Stimulated activated CD8-positive, alpha-beta memory T cell treated with anti-CD3 and anti-CD28 coated beads, Interleukin-15, amount 100 ng/mL, for 1 hour (primary cell): ENCODE results near the gene PRPSAP1.
"Not testable (repeated sequence)": the region's sequence is repeated elsewhere in the genome, so short reads cannot be mapped to it uniquely, and the experiment has no call there.

ENCODE experiments used
- DNase-seq: peaks from one replicate; pipeline ENCODE4 v3.0.0-alpha.2; 2020; ENCODE audit warnings: low read depth

Gene PRPSAP1

DNA sequence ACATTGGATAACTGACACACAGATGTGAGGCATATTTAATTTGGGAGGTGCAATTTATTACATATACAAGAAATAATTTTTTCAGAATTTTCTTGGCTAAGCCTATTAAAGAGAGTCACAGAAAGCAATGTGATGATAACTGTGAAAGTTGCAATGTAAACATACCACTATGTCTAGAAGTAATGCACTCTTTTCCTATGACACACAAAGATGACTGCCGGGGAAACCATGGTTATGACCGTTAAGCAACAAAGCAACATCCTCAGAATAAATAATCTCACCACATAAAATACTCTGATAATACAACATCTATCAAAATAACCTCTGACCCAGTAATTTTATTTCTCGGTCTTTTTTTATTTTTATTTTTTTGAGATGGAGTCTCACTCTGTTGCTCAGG, 35.1 kb downstream of the PRPSAP1 start:
- DNase-seq = no peak

DNA sequence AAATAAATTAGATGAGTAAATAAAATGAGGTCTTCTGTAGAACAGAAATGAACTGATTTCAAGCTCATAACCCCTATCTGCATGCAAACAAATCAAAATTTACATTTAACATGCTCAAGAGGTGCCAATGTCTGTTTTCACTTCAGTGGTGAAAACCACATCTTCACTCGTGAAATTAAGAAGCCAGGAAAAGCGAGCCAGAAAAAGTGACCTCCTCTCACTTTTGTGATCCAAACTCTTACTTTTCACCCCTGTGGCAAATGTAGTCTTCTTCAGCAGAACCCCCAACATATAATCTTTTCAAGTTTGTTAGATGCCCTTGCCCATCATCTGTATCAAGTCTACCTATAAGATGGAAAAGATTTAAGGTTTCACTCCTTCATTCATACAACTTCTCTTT, 36.2 kb downstream of the PRPSAP1 start:
- DNase-seq = no peak

DNA sequence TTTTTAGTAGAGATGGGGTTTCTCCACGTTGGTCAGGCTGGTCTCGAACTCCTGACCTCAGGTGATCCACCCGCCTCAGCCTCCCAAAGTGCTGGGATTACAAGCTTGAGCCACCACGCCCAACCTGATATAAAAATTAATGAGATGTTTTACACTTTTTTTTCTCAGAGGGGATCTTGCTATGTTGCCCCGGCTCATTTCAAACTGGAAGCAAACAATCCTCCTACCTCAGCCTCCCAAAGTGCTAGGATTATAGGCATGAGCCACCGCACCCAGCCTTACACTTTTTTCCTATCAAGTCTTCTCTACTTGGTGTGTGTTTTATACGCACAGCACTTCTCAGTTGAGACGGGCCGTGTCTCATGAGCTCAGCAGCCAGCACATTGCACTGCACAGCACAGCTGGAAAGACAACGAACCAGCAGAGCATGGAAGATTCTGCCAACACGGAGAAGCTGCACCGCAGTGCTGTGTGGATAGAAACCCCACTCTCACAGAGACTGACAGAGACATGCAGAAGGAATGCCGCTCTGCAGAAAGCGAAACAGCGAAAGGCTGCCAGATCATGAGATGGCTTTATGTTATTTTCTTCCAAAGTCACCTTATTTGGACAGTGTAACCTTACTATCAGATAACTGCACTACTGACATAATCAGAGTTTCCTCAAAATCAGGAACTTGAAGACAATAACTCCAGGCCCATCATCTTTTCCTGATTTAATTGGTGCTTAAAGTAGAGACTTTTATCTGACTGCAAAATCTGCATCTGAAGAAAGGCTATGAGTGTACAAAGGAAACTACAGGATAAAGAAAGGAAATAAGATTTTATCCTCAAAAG, 39.1 kb downstream of the PRPSAP1 start:
- DNase-seq = no peak

DNA sequence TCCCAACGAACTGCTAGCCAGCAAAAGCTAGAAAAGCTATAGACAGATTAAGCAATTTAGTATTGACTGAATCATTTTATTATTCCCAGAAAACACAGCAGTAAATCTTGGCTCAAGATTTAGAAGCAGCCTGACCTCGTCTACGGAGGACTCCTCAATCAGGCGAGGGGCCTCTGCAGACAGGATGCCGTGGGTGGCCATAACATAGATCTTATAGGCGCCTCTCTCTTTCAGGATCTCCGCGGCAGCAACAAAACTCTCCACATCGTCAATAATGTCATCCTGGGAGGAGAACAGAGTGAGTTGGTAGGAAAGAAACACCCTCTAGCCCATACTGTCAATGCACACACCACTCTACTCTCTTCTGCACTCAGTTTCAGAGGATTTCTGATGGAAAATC, 41.0 kb downstream of the PRPSAP1 start:
- DNase-seq = no peak

DNA sequence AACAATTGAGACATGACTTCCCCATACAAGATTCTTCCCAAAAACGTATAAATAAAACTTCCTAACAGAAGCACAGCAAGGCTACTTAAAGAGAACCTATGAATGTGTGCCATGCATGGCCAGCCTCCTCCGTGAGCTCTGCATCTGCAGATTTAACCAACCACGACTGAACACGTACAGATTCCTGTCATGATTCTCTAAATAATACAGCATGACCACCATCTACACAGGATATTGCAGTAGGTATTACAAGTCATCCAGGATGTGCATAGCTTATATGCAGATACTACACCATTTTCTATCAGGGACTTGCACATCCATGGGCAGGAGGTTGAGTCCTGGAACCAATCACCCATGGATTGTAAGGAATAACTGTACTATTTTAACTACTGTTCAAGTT, 44.3 kb downstream of the PRPSAP1 start:
- DNase-seq = no peak

DNA sequence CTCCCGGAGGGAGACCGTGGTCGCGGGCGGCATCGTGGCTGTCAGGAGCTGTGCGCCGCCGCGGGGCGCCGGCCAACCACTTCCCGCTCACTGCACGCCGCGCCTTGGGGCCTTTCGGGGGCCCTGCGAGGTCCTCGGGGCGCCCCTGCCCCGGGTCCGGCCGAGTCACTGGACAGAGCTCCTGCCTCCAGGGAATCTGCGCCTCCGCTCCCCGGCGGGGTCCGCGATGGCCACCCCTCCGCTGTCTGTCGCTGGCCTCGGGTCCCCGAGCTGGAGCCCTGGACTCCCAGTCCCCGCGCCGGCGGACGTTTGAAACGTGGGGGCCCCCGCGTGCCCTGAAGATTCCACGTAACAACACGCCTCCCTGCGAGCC, 45.8 kb downstream of the PRPSAP1 start, which contains the start of gene QRICH2:
QRICH2 (minus strand) TSS at position 311 of the 373 bp plus-strand sequence; CDS start at position 33, 278 bp downstream.
- no peak for DNase-seq

DNA sequence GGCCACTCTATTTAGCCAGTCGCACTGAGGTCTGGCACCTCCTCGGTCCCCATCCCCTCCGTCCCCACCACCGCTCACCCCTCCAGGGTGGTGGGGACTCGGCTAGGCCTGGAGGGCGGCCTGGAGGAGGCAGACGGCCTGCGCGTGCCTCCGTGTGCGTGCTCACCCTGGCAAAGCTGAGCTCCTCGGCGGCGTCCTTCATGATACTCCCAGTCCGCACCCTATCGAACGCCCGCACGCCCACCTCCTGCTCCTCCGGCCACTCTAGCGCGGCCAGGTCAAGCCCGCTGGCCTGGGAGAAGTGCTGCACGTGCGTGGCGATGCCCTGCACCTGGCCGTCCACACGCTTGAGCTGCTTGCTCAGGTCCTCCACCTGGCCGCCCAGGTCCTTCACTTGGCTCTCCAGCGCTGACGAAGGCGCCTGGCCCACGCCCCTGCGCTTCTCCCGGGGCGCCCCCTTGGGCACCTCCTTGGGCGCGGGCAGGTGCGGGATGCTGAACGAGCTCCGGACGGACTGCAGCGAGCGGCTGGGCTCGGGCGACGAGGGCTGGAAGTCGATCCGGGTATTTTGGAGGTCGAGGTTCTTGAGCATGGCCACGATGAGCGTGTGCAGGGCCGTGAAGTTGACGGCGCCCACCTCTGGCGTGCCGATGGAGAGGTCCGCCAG, 46.3 kb downstream of the PRPSAP1 start:
- DNase-seq = no peak

DNA sequence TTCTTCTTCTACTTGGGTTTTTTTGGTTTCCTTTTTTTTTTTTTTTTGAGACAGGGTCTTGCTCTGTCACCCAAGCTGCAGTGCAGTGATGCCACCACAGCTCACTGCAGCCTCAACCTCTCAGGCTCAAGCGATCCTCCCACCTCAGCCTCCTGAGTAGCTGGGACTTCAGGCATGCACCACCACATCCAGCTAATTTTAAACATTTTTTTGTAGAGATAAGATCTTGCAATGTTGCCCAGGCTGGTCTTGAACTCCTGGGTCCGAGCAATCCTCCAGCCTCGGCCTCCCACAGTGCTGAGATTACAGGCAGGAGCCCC, 48.6 kb downstream of the PRPSAP1 start:
- not testable (repeated sequence) for DNase-seq

DNA sequence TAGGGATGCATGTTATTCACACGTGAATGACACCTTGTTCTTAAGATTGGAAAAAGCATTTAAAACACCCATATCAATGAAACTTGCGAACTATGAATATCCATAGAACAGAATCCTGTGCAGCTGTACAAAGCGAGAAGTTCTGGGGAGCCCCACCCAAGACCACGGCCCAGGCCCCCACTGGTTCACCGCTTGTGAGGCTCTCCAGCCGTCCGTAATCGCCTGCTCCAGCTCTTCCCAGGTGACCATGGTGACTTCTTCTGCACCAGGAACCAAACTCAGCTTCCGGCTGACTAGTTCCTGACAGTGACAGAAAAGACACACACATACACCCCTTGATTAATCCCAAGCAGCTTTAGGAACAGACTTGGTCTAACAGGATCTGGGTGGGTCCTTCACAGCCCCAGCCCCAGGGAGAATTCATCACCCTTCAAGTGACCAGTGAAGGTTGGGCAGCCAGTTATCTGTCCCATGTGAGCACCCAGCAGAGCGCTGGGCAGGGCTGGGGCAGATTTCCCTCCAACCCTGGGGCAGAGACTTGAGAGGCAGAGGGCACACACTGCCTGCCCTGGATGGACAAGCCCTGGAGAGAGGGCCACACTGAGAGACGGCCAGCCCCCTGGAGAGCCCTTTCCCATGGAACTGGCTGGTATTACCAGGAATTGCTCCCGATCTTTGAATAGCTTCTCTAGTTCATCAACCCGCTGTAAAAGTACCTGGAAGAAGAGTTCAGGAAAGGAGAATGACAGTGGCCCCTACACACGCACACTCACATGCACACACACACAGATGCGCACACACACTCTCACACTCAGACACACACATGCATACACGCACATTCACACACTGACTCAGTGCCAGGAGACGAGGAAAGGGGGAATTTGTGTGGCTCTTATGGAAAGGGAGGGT, 49.2 kb downstream of the PRPSAP1 start:
- DNase-seq = no peak

DNA sequence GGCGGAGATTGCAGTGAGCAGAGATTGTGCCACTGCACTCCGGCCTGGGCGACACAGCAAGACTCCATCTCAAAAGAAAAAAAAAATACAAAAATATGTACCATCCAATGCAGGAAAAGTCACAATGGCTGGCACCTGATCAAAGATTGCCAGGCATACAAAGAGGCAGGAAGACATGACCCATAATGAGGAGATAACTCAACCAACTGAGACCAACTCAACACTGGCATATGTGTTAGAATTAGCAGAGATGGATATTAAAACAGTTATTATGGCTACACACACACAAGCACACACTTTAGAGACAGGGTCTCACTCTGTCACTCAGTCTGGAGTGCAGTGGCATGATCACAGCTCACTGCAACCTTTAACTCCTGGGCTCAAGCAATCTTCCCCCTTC, 56.3 kb downstream of the PRPSAP1 start:
- no peak for DNase-seq

DNA sequence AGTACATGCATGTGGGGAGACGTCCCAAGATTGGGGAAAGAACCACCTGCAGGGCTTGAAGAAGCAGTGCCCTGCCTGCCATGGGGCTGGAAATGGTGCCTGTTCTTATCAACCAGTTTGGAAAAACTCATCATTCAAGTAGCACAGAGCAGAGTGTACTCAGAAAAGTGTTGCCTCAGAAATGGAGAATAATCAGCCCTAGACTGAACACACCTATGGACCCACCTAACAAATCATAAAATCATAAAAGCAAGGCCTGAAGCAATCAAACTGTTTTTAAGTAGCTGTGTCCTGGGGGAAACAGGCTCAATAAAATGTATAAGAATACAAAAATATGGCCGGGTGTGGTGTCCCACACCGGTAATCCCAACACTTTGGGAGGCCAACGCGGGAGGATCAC, 56.8 kb downstream of the PRPSAP1 start:
- DNase-seq = no peak

DNA sequence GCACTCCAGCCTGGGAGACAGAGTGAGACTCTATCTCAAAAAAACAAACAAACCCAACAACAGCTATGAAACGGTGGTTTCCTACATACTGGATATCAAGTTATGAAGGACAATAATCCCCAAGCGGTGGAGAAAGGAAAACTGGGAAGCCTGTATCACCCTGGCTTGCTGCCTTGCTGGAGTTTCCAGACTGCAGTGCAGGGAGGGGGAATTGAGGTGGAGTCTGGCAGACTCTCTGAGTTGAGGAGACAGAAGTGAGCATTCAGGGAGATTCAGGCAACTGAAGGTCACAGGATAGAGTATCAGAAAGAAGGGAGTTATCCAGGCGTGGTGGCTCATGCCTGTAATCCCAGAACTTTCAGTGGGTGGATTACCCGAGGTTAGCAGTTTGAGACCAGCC, 57.5 kb downstream of the PRPSAP1 start:
- no peak for DNase-seq

DNA sequence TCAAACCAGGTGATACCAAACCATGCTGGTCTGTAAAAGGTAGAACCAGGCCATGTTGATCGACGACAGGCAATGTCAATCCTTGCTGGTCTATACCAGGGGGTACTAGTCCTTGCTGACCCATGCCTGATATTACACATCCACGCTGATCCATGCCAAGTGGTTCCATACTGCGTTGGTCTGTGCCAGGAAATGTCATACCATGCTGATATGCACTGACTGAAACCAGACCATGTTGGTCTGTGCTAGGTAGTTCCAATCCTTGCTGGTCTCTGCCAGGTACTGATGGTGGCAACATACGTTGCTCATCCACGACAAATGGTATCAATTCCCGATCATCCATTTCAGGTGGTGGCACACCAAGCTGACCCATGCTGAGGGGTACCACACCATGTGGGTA, 60.6 kb downstream of the PRPSAP1 start:
- no peak for DNase-seq

DNA sequence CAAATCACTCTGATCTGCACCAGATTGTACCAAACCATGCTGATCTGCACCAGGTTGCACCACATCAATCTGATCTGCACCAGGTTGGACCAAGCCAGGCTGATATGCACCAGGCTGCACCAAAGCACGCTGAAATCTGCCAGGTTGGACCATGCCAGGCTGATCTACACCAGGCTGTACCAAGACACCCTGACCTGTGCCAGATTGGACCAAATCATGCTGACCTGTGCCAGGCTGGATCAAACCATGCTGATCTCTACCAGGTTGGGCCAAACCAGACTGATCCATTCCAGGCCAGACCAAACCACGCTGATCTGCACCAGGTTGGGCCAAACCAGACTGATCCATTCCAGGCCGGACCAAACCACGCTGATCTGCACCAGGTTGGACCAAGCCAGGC, 61.1 kb downstream of the PRPSAP1 start:
- DNase-seq = no peak

DNA sequence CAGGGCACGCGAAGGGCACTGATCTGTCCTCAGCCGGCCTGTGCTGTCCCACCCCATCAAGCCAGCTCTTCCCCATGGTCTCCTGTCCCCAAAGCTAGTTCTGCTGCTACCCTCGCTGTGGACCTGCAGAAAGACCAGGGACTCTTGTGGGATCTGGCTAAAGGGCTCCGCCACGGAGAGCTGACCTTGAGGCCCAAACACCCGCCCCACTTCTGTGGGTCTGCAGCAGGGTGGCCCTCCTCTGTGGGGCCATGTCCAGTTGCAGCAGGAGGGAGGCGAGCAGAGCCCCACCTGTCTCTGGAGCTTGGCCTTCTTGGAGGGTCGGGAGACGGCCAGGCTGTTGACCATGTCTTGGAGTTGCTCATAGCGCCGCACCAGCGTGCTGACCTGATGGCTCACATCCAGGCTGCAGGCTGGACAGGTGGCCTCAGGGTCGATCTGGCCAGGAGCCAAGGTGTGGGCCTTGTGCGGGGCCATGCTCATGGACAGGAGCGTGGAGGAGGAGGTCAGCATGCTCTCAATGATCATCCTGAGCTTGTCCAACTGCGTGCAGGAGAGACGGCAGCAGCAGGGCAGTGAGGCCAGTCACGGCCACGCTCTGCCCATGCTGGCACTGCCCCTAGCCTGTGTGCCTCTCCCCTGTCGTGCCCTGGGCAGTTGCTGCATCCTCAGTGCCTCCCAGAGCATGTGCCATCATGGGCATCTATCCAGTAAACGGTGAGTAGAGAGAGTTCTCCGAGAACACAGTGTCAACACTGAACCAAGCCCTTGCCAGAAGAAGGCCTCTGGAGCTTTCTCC, 71.9 kb downstream of the PRPSAP1 start:
- no peak for DNase-seq

DNA sequence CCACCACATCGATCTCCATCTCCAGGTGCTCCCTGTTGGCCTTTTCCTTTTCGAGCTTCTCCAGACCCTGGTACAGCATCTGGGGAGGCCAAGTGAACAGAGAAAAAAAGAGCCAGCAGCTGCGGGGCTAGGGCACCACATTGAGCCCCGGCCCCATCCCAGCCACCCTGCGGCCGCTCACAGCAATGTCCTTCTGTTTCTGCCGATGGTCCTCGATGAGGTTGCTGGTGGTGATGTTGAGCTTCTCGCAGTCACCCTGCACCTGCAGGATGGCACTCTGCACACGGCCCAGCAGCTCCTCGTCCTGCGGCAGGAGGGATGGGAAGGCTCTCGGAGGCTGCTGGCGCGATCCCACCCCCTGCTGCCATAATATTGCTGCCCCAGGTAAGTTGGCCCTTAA, 73.1 kb downstream of the PRPSAP1 start:
- DNase-seq = no peak

DNA sequence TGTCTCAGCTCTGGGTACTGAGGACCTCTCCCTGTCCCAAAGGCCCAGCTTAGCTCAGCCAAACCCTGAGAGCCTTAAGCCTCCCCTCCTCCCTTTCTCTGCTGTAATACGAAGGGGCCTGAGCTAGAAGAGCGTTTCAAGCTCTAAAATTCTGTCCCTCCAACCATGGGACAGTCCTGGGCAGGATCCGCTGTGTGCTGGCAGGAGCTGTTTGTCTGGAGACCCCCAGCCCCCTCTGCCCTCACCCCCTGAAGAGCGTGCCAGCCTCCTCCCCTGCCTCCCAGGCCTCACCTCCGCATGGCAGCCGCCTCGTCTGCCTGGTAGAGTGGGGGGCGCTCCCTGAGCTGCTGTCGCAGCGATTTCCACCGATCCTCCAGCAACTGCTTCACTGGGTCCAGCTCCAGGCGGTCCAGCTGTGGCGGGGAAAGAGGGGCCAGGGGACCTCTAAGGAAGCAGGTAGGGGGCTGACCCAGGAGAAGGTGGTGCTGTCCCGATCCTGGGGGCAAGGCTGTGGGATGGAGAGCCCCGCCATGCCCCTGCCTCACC, 73.9 kb downstream of the PRPSAP1 start:
- DNase-seq = no peak

DNA sequence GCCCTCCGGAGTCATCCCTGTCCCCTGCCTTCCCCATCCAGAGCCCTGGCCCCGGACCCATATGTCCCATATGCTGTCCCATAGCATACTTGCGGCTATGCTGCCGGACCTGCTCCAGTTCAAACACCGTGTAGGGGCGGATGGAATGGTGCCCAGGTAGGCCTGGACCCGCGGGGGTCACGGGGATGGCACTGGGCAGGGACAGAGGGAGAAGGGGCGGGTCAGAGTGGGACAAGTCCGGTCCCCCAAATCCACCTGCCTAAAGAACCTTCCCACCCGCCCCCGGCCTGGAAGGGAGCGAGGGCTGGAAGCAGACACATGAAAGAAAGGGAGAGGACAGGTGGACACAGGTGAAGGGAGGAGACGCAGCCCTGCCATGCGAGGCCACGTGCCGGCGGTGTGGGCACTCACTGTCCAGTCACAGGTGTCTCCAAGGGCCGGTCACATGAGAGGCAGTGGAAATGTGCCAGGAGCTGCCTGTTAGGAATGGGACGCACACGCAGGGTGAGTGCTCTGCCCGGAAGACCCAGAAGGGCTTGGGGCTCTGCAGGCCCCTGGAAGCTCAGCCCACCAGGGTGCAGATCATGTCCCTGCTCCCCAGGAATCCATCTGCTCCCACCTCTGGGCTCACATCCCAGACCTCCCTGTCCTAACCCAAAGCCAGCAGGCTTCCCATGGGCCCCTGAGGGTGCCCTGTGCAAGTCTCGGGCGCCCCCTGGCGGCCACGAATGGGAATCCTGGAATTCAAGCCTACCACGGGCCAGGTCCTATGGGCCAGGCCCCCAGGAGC, 74.6 kb downstream of the PRPSAP1 start:
- DNase-seq = peak; percentile 78

DNA sequence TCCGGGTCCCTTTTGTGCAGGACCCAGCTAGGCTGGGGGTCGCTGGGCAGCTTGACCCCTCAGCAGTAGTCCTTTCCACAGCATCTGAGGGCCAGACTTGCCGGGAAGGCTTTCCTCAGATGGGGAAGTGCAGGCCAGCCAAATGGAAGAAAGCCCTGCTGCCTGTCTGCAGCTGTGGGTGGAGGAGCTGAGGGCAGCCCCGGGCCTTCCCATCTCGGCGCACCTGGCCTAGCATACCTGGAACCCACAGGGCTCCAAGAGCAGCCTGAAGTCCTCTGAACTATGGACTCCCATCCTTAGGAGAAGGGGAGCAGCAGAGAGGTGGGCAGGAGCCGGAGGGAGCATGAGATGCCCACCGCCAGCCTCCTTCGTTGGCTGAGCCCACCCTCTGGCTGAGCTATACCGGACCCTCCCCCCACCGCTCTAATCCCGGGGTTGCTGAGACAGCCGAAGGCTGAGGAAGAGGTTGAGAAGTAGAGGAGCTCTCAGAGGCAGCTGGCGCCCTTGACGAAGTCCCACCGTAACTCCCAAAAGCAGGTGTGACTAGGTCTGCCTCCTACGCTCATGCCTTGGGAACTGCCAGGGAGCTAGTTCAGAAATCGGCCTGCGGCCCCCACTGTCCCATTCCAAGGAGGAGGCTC, 75.3 kb downstream of the PRPSAP1 start:
- no peak for DNase-seq
